Endothelial cell (in vitro differentiated cells): ENCODE results near the gene BLACAT1. TPM values are rescaled to one million over a fixed set of nuclear protein-coding genes. Genes with fewer than 3 reads are reported as not detected.
"Not testable (repeated sequence)": the region's sequence is repeated elsewhere in the genome, so short reads cannot be mapped to it uniquely, and the experiment has no call there.

Source experiments
- DNase-seq: peaks from one replicate; pipeline ENCODE4 v3.0.0; 2021; ENCODE audit warnings: low spot score
- H3K27ac Mint-ChIP-seq: one replicate; pipeline ENCODE4 v1.8.0; 2021; ENCODE audit warnings: mixed read lengths, inconsistent platforms; ENCODE audit not compliant: unreplicated experiment
- H3K27me3 Mint-ChIP-seq: one replicate; pipeline ENCODE4 v1.8.0; 2021; ENCODE audit warnings: mild to moderate bottlenecking, moderate library complexity, mixed read lengths, inconsistent platforms; ENCODE audit not compliant: unreplicated experiment
- H3K36me3 Mint-ChIP-seq: one replicate; pipeline ENCODE4 v1.8.0; 2021; ENCODE audit warnings: mild to moderate bottlenecking, low read depth, mixed read lengths, inconsistent platforms; ENCODE audit not compliant: unreplicated experiment
- H3K4me1 Mint-ChIP-seq: one replicate; pipeline ENCODE4 v1.8.0; 2021; ENCODE audit warnings: mild to moderate bottlenecking, mixed read lengths, inconsistent platforms; ENCODE audit not compliant: unreplicated experiment
- H3K4me3 Mint-ChIP-seq: one replicate; pipeline ENCODE4 v1.8.0; 2021; ENCODE audit warnings: mild to moderate bottlenecking, mixed read lengths, inconsistent platforms; ENCODE audit not compliant: unreplicated experiment
- H3K9me3 Mint-ChIP-seq: one replicate; pipeline ENCODE4 v1.8.0; 2021; ENCODE audit warnings: mixed read lengths, inconsistent platforms; ENCODE audit not compliant: unreplicated experiment
- CTCF ChIP-seq: fragments of 200-600 bp; sonication (generic); IDR thresholded peaks from one replicate; pipeline ENCODE4 v1.5.0; 2021; ENCODE audit warnings: antibody characterized with exemption; ENCODE audit not compliant: unreplicated experiment
- total RNA-seq: library from RNA; stranded (reverse); fragmentation: NEBNext Ultra II Directional; extraction: Animal tissue kit (Norgen Biotek cat#: 25700); gene quantifications from one replicate; pipeline ENCODE4 v1.2.1, GENCODE V29; 2021; ENCODE audit not compliant: unreplicated experiment

BLACAT1 gene
- total RNA-seq, 1 donor from 2014 or later: 2.2 TPM

DNA sequence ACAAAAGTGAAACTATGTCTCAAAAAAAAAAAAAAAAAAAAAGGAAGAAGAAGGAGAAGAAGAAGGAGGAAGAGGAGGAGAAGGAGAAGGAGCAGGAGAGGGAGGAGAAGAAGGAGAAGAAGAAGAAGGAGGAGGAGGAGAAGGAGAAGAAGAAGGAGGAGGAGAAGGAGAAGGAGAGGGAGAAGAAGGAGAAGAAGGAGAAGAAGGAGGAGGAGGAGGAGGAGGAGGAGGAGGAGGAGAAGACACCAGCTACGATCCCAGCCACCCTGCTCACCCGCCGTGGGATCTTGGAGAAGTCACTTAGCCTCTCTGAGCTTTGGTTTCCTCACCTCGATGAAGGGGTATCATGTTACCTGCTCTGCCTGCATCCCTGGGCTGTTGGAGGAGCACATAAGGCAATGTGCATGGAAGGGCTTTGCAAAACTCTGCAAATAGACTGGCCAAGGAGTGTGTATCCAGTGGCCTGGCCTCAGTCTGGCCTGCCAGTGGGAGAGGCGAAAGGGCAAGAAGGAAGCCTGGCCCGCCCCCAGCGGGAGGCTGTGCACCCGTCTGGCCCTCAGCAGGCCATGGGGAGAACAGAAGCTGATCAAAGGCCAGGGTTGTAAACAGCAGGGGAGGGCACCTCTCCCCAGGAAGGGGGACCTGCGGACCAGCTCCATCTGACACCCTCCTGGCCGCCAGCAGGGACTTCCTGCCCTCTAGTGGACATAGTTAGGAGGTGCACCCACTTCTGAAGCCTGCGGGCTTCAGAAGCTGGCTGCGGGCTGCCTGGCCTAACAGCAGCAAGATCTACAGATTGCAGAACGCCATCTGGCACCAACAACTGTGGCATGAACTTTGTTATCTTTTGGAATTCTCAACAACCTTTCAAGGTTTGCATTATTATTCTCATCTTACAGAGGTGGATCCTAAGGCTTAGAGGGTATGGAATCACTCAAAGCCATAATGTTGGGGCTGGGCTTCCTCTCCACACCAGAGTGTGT is 29.4 kb upstream of the BLACAT1 start:
- peaks cover 10% of the 10 kb centered on the region for H3K27me3 Mint-ChIP-seq
- H3K27ac Mint-ChIP-seq: no peak overlapping the region
- peak; percentile 99 for TF ChIP-seq CTCF
- H3K9me3 Mint-ChIP-seq: no peaks in the 10 kb centered on the region
- peaks cover 10% of the 10 kb centered on the region for H3K4me1 Mint-ChIP-seq
- H3K36me3 Mint-ChIP-seq: peaks cover 3% of the 10 kb centered on the region
- peak; percentile 69 for DNase-seq
- no peak overlapping the region for H3K4me3 Mint-ChIP-seq

DNA sequence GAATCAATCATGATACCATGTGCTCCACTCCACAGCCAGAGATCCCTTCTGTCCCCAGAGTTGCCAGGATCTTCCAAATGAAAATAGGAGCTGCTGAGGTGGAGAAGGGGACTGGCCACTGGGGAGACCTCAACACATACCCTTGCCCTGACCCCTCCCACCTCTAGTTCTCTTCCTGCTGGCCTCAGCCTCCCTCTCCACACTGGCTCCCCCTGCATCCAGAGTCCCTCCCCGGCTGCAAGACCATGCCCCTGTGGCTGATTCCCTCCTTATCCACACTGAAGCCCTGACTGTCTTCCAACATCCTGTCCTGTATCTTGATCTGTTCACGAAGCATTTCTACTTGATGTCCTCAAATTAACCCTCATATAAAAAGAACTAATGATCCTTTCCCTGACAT is 27.5 kb upstream of the BLACAT1 start:
- Mint-ChIP-seq H3K27me3 (peaks cover 11% of the 10 kb centered on the region), H3K4me1 (peaks cover 10% of the 10 kb centered on the region), H3K36me3 (peaks cover 3% of the 10 kb centered on the region), H3K9me3 (no peaks in the 10 kb centered on the region), H3K27ac (no peak overlapping the region), H3K4me3 (no peak overlapping the region)
- no peak for DNase-seq
- TF ChIP-seq CTCF: no peak

DNA sequence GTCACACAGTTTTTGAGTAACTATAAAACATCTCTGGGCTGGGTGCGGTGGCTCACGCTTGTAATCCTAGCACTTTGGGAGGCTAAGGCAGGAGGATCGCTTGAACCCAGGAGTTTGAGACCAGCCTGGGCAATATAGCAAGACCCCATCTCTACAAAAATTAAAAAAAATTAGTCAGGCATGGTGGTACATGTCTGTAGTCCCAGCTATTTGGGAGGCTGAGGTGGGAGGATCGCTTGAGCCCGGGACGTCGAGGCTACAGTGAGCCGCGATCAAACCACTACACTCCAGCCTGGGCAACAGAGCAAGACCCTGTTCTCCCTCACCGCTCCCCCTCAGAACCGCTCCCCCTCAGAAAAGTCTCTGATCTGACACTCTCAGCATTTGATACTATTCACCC is 26.7 kb upstream of the BLACAT1 start:
- Mint-ChIP-seq H3K27me3 (peaks cover 11% of the 10 kb centered on the region), H3K4me1 (peaks cover 10% of the 10 kb centered on the region)
- H3K9me3 Mint-ChIP-seq, DNase-seq, H3K36me3 Mint-ChIP-seq, H3K4me3 Mint-ChIP-seq, H3K27ac Mint-ChIP-seq: not testable (repeated sequence)

DNA sequence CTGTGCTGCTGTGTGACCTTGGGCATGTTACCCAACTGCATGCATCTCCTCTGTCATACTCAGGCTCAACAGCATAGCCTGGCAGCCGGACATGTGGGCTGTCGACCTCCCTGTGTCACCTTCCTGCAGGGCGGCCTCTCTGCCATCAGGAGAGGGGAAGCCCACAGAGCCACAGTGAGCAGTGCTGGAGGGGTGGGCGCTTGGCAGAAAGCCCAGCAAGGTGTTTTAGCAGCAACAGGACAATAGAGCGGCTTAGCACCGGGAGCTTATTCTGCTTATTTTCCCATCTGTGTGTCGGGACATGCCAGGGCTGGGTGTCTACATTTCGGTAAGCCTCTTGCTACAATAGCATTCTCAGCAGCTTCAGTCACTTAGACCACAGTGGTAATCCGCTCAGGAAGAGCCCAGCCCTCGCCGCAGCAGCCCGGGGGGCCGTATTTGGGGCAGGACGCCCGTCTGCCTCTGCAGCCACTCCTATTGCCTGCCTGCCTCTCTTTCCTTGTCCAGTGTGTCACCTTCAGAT is 25.8 kb upstream of the BLACAT1 start:
- H3K9me3 Mint-ChIP-seq: no peaks in the 10 kb centered on the region

DNA sequence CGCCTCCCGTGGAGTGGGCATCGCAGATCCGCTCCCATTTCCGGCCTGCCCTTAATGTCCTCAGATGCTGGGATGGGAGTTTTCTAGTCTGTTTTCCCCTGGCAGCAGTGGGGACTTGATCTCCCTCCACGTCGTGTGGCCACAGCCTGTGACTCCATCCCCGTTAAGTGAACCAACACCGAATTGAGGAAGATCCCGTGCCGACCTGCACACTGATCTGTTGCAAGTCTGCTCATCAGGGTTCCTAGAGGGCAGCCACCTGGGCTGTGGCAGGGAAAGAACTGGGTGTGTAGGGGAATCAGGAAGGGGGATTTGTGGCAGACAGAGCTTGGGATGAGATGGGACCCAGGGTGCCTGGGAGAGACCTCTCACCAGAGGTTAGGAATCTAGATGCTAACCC is 25.4 kb upstream of the BLACAT1 start:
- Mint-ChIP-seq H3K27me3 (peaks cover 11% of the 10 kb centered on the region), H3K4me3 (no peak overlapping the region), H3K27ac (no peak overlapping the region), H3K9me3 (no peaks in the 10 kb centered on the region), H3K4me1 (peaks cover 10% of the 10 kb centered on the region), H3K36me3 (peaks cover 3% of the 10 kb centered on the region)
- DNase-seq: no peak
- TF ChIP-seq CTCF: no peak

More for the DNA sequence above, 25.8 kb upstream of the BLACAT1 start:
- Mint-ChIP-seq H3K27me3 (peaks cover 11% of the 10 kb centered on the region), H3K27ac (no peak overlapping the region), H3K36me3 (peaks cover 3% of the 10 kb centered on the region), H3K4me1 (peaks cover 10% of the 10 kb centered on the region), H3K4me3 (no peak overlapping the region)
- TF ChIP-seq CTCF: no peak
- no peak for DNase-seq
